Panc1 (cell line): ENCODE measurements around the gene ARHGAP32.

ENCODE experiments used
- CTCF ChIP-seq: fragments of 450-650 bp; IDR thresholded peaks from 2 replicates; pipeline ENCODE4 v1.5.1; 2017; ENCODE audit warnings: mild to moderate bottlenecking
- POLR2AphosphoS5 ChIP-seq: IDR thresholded peaks from 2 replicates; pipeline ENCODE4 v1.6.1; 2012; ENCODE audit warnings: mild to moderate bottlenecking, low read depth, low read length, moderate library complexity
- SIN3A ChIP-seq: IDR thresholded peaks from 2 replicates; pipeline ENCODE4 v1.6.1; 2012; ENCODE audit warnings: low read depth, mild to moderate bottlenecking, low read length, moderate library complexity, borderline replicate concordance; ENCODE audit not compliant: insufficient read depth

DNA sequence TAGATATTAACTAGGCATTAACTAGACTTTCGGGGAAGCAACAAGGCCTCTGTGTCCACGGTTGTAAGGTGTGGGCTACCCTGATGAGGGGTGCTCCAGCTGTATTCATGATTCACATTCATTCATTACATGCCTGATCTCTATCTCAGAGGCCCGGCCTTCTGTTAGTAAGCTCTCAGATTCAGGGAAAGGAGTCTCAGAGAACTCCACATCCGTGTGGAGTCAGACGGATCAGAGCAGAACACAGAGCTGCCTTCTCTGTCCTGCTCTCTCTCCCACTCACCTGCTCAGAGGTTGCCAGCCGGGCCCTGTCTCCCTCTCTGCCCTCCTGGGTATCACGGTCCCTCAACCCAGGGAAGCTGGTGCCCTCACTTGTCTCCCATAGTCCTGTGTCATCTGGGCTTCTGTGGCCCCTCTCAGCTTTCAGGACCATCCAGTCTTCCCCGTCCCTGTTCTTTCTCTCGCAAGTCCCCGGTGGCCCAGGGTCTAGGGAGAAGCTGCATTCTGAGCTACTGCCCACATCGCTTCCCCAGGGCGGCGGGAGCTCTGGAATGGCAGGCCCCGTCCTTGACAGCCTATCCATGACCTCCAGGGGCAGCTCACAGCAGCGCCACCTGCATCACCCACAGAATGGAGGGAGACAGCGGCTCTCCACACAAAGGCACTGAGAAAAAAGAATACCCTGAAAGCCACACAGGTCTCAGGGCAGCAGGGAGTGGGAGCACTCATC, 253.8 kb downstream of the ARHGAP32 start:
- TF ChIP-seq CTCF (no peak), POLR2AphosphoS5 (no peak), SIN3A (no peak)
